ELR (cell line): ENCODE results near the gene NHLRC4.
A peak's percentile ranks its signal among the peaks of the same experiment; 100 is the strongest.

Experiments used
- DNase-seq: peaks from one replicate; pipeline ENCODE4 v3.0.0-alpha.2; 2015; ENCODE audit warnings: low read depth

Gene NHLRC4

DNA sequence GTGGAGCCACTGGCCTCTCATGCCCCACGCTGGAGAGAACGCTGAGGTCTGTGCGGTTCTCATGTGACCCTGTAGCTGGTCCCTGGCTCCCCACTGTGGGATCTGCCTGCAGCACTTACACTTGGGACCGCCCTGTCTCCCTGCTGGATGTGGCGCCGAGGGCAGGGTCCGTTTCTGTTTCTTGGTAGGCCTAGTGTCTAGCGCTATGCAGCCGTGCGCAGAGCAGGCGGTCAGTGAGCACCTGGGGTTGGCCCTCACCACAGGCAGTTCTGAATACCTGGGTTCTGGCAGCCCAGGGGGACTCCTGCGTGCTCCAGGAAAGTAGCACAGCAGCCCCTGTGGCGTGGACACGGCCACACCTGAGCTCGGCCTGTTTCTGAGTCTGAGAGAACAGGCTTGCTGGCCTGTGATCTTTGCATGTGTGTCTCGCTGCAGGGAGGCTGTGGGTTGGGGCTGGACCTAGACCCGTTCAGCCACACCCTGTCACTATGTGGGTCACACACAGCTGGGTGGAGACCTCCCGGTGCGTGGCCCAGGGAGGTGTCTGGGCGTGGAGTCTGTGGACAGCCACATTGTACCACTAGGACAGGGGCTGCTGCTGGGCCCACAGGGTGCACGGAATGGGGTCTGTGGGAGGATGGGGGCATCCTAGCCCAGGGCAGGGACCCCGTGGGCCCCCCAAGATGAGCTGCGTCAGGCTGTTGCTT is 36.5 kb upstream of the NHLRC4 start:
- no peak for DNase-seq

DNA sequence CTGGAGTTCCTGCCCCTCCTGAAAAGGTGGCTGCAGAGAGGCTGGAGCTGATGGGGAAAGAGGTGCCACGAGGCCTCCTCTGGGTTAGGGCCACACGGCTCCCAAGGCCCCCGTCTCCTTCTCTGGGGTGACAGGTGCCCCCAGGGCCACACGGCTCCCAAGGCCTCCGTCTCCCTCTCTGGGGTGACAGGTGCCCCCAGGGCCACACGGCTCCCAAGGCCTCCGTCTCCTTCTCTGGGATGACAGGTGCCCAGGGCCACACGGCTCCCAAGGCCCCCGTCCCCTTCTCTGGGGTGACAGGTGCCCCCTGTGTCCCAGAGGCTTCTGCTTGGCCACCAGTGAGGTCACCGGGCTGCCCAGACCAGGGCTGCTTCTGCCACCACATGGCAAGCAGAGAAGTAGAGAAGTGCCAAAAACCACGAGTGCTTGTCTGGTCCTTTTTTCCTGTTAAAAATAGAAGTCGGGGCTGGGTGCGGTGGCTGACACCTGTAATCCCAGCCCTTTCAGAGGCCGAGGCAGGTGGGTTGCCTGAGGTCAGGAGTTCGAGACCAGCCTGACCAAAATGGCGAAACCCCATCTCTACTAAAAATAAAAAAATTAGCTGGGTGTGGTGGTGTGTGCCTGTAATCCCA is 35.2 kb upstream of the NHLRC4 start:
- no peak for DNase-seq

DNA sequence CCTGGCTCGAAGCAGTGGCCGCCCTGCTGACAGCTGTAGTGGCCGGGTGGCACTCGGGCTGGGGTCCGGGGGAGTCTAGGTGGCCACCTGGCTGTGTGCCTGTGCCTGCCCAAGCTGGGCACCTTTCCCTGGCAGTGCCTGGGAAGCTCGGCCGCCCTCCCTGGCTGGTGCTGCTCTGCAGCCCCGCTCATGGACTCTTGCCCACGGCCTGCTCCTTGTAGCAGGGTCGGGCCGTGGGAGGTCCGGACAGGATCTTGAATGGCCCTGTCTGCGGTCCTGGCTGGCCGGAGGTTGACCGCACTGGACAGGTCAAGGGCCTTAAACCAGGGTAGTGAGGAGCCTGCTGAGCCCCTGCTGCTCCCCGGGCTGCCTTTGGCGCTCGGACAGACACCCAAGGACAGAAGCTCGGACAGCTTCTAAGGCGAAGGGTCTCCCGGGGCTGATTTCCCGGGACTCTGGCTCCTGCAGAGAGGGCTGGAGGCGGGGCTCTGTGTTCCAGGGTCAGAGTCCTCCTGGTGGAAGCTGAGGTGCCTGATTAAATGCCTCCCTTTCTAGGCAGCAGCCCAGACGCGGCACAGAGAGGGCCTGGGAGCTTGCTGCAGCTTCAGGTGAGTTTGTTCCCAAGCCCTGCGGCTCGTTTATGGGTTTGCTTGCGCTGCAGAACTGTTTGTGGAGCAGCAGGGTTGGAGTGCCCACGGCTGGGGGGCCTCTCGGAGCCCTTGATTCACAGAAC is 33.2 kb upstream of the NHLRC4 start:
- DNase-seq, result peak; percentile 22

DNA sequence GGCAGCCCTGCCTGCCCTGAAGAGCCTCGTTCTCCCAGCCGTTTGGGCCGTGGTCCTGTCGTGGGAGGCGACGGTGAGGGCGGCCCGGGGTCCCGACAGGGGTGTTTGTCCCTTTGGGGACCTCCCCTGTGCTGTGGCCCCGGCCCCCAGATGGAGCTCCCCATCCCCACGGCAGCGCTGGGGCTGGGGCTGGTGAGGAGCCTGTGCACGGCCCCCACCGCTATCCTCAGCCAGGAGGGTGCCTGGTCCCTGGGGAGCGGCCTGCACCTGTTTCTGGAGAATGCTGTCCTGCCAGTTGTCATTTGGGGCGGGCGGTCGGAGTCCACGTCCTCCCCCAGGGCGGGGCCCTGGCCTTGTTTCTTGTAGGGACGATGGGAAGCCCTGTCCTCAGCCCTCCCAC is 32.7 kb upstream of the NHLRC4 start:
- no peak for DNase-seq

DNA sequence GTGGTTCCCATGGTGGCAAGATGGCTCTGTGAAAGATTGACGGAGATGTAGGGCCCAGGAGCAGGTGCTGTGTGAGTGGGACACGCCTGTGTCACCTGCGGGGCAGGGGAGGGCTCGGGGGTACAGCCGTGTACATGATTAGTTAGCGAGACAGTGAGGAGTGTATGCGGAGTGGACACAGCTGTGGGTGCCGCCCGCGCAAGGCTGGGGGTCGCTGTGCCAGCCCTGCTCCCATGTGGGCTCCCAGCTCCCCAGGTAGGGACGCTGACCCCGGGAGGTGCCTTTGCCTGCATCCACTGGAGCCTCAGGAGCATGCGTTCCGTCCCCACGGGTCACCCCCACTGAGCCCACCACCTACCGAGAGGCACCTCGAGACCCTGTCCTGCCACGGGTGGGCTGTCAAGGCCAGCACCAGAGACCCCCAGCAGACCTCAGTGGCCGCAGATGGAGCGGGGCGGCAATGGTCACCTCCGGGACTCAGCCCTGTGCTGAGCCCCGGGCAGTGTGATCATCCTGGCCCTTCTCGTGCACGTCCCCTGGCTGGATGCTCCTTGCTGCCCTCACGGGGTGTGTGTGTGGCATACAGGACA is 31.9 kb upstream of the NHLRC4 start:
- DNase-seq, result no peak

GRCh38 chr16:535446-536405 is 31.1 kb upstream of the NHLRC4 start:
- peak; percentile 93 for DNase-seq

DNA sequence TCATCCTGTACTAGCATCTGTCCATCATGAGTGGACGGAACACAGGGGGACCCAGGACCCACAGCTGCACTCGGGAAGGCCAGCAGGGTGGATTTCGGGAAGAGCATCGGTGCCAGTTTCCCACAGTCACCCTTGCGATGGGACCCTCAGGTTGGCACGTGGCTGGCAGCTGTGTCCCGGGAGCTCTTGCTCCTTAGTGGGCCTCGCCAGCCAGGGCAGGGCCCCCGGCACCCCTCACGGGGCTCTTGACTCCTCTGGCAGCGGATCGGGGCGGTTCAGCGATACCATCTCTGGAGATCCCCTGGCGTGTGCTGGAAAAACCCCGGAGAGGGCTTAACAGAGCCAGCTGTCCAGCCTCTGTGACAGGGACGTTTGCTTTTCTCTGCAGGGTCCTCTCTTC is 30.1 kb upstream of the NHLRC4 start:
- no peak for DNase-seq

DNA sequence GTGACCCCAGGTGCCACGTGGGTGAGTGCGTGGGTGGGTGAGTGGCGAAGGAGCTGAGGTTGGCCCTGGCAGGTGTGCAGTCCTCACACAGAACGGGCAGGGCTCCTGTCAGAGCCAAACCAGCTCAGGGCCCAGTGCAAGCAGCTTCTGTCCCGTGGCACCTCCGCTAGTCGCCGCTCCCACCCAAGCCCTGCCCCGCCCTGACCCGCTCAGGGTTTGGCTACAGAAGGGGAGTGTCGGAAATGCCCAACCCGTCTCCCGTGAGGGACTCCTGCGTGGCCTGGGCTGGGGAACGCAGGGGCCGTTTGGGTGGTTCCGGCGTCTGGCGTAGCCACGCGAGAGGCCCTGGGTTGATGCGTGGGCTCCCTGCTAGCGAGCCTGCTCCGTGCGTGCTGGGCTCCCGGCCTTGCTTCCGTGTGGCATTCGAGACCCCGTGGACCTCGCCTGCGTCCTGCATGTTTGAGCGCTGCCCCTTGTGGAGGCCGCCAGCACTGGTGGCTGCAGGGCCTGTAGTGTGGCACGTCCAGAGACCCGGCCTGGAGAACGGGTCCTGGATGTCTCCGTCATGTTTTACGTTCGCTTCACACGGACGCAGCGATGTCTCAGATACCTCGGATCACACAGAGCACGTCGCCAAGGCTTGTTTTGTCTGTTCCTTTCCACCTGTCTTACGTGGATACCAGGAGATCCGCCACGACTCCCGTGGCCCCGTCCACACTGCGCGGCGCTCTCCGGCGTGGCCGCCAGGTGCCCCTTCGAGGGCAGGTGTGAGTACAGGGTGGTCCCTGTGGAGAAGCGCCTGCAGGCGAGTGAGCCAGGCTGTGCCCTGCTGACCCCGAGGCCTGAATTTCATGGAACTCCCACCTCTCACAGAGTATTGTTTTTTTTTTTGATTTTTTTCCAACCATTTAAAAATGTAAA is 29.1 kb upstream of the NHLRC4 start:
- DNase-seq, result no peak

DNA sequence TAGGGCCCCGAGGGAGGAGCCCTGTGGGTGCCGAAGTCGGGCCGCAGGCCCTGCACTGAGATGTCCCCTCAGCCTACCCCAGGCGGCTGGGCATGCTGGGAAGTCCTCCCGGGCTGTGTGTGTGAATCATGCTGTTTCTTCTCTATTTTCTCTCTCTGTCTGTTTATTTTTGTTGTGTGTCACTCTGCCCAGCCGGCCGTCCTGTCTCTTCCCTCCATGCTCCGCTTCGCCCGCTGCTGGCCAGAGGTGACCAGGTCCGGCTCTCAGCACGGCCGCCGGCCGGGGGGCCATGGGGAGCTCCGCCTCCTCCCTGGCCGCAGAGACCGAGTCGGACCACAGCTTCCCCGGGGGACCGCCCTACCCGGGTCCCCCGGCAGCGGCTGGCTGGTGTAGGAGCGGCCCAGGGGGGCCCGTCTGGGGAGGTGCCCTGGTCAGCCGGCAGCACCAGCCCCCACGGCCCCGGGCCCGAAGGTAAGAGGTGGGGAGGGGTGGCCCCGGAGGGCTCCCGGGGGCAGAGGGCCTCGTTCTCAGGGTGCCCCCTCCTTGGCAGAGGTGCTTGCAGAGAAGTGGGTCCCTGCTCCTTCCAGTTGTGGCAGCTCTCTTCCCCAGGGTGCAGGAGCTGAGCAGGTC is 26.8 kb upstream of the NHLRC4 start:
- peak; percentile 86 for DNase-seq

DNA sequence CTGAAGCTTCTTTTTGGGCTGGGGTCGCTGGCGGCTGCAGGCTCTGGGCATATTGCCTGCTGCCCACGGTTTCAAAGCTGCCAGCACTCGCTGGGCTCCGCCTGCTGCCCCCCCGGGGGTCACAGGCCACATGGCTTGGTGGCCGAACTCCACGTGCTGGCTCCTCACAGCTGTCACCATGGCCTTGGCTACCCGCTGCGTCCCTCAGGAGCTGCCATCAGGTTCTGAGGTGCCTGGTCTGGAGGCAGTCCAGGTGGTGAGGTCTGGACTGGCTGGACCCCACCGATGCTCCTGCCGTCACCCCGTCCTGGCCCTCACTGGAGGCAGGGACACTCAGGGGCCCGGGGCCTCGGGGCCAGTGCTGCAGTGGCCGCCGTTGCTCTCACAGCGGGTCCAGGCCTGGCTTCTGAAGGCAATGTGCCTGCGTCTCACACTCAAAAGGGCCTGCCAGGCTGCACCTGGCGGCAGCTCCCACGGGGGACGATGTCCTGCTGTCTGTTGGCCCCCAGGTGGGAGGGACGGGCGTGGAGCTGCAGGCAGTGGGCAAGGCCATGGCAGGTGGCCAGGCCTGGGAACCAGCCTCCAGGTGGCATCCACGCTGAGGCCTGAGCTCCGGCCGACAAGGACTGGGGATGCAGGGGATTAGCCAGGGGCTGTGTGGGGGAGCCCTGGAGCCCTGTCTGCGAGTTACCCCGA is 26.0 kb upstream of the NHLRC4 start:
- no peak for DNase-seq

DNA sequence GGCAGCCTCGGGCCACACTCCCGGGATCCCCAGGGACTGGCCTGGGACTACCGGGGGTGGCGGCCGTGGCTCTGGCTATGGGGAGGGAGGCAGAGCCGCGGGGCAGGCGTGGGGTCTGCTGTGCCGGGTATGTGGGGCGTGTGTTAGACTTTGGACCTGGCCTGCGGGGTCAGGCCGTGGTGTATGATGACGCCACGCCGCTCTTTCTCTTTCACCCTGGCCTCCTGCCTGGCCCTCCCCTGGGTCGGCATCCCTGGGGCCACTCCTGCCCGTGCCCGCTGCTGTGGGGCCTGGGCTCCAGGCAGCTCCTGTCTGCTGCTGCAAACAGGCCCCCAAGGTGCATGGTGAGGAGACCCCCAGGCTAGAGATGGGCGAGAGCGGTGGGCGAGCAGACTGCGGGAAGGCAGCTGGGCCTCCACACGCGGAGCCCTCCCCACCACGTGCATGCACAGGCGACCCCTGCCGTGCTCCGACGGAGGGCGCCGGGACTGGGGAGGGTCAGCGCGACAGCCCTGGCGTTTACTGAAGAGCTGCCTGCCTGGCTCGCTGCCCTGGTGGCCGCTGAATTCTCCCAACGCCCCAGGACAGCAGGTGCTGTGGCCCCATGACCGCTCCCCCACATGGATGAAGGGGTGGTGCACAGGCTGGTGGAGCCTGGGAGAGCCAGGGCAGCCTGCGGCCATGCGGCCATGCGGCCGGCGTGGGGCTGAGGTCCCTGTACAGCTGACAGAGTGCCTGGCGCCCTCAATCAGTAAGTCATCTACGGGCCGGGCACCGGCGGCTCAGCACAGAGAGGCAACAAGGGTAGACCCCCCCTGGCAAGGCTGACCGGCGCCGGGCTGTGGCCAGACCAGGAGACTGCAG is 23.3 kb upstream of the NHLRC4 start:
- DNase-seq, result no peak

DNA sequence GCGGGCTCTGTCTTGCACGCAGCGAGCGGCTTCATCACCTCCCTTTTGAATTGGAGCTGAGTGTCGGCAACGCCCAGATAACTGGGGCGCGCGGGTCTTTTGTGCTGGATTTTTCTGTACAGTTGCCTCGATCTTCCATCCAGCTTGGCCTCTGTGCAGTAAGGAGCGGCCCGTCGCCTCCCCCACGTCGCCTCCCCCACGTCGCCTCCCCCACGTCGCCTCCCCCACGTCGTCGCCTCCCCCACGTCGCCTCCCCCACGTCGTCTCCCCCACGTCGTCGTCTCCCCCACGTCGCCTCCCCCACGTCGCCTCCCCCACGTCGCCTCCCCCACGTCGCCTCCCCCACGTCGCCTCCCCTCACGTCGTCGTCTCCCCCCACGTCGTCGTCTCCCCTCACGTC is 22.3 kb upstream of the NHLRC4 start:
- DNase-seq, result no peak

GRCh38 chr16:546909-547770 is 19.7 kb upstream of the NHLRC4 start:
- DNase-seq, result peak; percentile 33

- DNase-seq, result no peak
Measured at GRCh38 chr16:548586-548985, 18.2 kb upstream of the NHLRC4 start.

DNA sequence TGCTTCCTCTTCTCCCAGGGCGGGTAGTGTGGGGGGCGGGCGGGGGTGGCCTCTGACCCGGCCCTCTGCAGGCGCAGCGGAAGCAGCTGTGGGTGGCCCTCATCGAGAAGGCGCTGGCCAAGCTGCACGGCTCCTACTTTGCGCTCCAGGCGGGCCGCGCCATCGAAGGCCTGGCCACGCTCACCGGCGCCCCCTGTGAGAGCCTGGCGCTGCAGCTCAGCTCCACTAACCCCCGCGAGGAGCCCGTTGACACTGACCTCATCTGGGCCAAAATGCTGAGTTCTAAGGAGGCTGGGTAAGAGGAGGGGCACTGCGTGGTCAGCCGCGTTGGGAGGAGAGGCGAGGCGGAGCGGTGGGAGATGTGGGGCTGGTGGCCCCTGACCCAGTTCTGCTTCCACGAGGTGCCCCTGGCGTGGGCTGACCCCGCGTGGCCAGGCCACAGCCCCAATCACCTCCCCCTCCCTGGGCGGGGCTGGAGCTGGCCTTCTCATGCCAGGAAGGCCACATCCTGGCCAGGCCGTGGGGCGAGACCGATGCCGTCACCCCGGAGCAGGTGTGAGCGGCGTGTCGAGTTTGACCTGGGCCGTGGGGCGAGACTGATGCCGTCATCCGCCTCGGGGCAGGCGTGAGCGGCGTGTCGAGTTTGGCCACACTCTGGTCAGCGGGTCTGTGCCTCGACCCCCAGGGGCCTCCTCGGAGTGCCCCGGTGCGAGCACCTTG is 17.1 kb upstream of the NHLRC4 start:
- no peak for DNase-seq

GRCh38 chr16:551210-551609 is 15.6 kb upstream of the NHLRC4 start:
- no peak for DNase-seq

- DNase-seq, result no peak
Measured at GRCh38 chr16:552171-552570, 14.6 kb upstream of the NHLRC4 start.
